Keratinocyte (primary cell): ENCODE measurements around the gene SLC8A1.

Experiments
- EZH2 ChIP-seq: IDR thresholded peaks from one replicate; pipeline ENCODE4 v1.6.1; 2012; ENCODE audit warnings: inconsistent platforms, mild to moderate bottlenecking, low read length, moderate library complexity
- TF ChIP-seq, protein P1 (sequence below), 3 experiments: IDR thresholded peaks in 1 of 3; conservative IDR thresholded peaks in 1 of 3; optimal IDR thresholded peaks in 1 of 3; 2 replicates in 2 of 3; 3 replicates in 1 of 3; pipeline versions ENCODE3 to v1.5.1; 2011; ENCODE audit warnings: low read length in 3 of 3, mild to moderate bottlenecking in 3 of 3, moderate library complexity in 2 of 3, control low read depth in 1 of 3, inconsistent platforms in 1 of 3; ENCODE audit not compliant: insufficient read depth in 2 of 3; ENCODE audit errors: extremely low read depth in 1 of 3

DNA sequence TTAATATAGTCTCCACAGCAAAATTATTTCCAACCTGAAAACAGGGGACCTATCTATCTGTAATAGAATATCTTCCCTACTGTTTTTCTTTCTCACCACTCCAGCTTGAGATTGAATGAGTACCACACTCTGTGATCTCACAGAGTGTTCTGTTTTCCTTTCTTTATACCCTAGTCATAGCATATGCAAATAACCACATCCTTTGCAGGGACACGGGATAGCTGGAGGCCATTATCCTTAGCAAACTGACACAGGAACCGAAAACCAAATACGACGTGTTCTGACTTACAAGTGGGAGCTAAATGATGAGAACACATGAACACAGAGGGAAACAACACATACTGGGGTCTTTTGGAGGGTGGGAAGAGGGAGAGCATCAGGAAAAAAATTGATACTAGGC is 224.7 kb downstream of the SLC8A1 start:
- TF ChIP-seq, protein P1, sequence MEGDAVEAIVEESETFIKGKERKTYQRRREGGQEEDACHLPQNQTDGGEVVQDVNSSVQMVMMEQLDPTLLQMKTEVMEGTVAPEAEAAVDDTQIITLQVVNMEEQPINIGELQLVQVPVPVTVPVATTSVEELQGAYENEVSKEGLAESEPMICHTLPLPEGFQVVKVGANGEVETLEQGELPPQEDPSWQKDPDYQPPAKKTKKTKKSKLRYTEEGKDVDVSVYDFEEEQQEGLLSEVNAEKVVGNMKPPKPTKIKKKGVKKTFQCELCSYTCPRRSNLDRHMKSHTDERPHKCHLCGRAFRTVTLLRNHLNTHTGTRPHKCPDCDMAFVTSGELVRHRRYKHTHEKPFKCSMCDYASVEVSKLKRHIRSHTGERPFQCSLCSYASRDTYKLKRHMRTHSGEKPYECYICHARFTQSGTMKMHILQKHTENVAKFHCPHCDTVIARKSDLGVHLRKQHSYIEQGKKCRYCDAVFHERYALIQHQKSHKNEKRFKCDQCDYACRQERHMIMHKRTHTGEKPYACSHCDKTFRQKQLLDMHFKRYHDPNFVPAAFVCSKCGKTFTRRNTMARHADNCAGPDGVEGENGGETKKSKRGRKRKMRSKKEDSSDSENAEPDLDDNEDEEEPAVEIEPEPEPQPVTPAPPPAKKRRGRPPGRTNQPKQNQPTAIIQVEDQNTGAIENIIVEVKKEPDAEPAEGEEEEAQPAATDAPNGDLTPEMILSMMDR (optimal IDR thresholded peaks at IDR 0.05 in 1 of 3, IDR thresholded peaks at IDR 0.05 in 1 of 3, conservative IDR thresholded peaks at IDR 0.05 in 1 of 3; ENCODE audit: extremely low read depth in 1 of 3, insufficient read depth in 2 of 3, low read length in 3 of 3), result no peak
- no peak for TF ChIP-seq EZH2
